ENCODE data around the gene TARBP2. TPM values are rescaled to one million over a fixed set of nuclear protein-coding genes. Genes with fewer than 3 reads are reported as not detected.

The TARBP2 gene
- total RNA-seq, 4 donors from 2014 or later: 16.0 to 27.1 (median 22.7) TPM

DNA sequence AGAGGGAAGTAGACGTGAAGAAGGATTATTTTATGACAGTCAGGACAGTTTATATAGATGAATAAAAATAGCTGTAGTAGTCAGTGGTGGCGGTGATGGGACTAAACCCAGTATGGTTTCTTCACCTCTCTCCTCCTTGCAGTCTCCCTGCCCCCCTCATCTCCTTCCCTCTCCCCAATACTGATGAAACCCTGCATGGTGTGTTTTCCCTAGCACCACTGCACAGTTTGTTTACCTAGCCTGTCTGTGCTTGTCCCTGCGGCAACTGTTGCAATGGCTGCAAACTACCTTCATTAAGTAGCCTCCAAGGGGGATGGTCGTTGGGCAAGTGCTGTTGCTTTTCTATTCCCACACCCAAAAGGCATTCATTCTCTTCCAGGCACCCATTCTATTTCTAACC lies 34.4 kb upstream of the TARBP2 start:
- TF ChIP-seq, protein P1, sequence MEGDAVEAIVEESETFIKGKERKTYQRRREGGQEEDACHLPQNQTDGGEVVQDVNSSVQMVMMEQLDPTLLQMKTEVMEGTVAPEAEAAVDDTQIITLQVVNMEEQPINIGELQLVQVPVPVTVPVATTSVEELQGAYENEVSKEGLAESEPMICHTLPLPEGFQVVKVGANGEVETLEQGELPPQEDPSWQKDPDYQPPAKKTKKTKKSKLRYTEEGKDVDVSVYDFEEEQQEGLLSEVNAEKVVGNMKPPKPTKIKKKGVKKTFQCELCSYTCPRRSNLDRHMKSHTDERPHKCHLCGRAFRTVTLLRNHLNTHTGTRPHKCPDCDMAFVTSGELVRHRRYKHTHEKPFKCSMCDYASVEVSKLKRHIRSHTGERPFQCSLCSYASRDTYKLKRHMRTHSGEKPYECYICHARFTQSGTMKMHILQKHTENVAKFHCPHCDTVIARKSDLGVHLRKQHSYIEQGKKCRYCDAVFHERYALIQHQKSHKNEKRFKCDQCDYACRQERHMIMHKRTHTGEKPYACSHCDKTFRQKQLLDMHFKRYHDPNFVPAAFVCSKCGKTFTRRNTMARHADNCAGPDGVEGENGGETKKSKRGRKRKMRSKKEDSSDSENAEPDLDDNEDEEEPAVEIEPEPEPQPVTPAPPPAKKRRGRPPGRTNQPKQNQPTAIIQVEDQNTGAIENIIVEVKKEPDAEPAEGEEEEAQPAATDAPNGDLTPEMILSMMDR (IDR thresholded peaks at IDR 0.05; ENCODE audit: low read depth): no peak

DNA sequence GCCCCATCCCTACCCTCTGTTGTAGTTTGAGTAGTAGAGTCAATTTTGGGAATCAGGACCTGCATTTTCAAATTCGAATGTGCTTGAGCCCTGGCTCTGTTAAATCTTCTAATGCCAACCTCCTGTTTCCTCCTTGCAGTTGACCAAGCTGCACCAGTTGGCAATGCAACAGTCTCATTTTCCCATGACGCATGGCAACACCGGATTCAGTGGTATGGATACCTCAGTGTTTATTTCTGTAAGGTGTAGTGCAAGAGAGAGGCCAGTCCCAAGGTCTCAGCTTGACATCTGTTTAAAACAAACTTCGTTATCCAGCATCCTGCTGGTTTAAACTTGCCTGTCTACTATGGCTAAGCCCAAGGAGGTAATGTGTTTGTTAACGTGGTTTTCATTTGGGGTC lies 34.0 kb upstream of the TARBP2 start:
- TF ChIP-seq, protein P1 (IDR thresholded peaks at IDR 0.05; ENCODE audit: low read depth): no peak

DNA sequence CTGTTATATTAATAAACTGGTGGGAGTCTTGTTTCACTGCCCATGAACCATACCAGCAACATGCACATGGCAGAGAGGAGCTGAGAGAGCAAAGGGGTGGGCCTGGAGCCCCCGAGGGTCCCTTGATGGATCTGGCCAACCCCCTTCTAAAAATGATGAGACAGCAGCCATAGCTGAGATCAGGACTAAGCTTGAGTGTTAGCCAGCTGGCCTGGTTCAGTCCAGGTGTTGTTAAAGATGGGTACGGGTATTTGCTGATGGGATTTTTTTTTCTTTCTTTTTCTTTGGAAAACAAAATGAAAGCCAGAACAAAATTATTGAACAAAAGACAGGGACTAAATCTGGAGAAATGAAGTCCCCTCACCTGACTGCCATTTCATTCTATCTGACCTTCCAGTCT lies 33.2 kb upstream of the TARBP2 start:
- TF ChIP-seq, protein P1 (IDR thresholded peaks at IDR 0.05; ENCODE audit: low read depth): no peak

DNA sequence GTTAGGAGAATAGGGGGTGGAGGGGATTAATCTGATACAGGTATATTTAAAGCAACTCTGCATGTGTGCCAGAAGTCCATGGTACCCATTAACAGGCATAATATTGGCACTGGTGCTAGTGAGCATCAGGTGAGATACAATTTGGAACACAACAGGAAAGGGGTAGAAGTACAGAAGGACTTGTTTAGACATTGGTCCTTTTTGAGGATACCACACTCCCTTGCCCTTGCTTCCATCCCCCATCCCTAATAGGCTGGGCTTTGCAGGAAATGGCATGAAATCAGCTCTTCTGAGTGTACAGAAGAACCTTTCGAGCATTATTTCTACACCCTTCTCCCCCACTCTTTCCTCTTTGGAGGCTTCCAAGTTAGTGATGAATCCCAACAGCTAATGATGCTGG lies 32.8 kb upstream of the TARBP2 start:
- TF ChIP-seq, protein P1 (IDR thresholded peaks at IDR 0.05; ENCODE audit: low read depth): no peak

DNA sequence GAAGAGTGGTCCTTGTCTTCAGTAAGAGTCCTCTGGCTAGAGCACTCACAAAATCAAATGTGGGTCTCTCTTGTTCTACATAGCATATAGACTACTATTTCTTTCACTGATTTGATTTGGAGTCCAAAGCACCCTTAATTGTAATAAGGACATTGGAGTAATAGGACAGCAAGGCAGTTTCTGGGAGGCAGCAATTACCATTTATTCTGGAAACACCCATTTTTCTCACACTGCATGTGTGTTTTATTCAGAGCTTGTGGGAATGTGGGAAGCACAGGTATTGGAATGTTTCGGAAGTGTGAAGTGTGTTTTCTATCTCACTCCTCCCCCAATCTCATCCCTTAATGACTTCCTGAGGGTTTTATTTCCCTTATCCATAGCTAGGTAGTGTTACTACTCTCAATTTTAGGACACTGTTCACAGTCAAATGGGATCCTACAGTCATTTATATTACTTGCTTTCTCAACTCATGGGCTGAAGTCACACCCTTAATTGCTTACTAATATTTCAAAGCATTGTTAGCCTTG lies 29.0 kb upstream of the TARBP2 start:
- TF ChIP-seq, protein P1 (IDR thresholded peaks at IDR 0.05; ENCODE audit: low read depth): no peak

DNA sequence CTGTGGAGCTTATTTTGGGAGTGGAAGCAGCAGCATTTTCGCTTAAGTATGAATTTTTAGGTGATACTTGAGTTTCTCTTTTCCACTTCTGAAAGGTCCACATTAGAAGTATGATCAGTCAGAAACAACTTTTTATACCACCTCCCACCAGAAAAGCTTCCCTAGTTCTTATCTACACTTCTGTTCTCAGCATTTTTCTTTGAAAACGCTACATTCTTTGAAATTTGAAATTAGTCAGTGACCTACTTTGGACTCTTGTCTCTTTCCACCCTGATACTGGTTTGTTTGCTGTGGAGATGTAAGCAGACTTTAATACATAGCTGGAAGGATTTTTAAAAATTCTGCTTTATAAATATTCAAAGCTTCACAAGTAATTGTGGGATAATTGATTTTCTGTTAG lies 27.0 kb upstream of the TARBP2 start:
- TF ChIP-seq, protein P1 (IDR thresholded peaks at IDR 0.05; ENCODE audit: low read depth): no peak

DNA sequence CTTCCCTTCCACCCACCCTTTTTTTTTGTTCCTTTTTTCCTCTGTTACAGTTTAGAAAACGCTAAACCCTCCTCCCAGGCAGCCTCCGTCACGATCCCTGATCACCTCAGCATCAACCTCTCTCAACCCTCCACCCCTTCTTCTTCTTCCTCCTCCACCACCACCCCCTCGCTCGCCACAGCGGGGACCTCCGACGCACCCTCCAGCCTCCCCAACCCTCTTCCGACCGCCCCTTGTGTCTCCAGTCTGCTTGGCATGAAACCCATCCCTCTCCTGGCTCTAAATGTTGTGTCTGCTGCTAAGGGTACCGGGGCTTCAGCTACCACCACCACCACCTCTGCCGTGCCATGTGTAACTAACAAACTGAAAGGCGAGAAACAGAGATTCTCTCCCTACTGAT lies 26.3 kb upstream of the TARBP2 start:
- TF ChIP-seq, protein P1 (IDR thresholded peaks at IDR 0.05; ENCODE audit: low read depth): no peak

Measured in subcutaneous adipose tissue (tissue), 4 donors.